Hippocampal formation (tissue), 2 donors: ENCODE data around the gene FCER1G.
"Not testable (repeated sequence)": the region's sequence is repeated elsewhere in the genome, so short reads cannot be mapped to it uniquely, and the experiment has no call there.

Experiments used
- DNase-seq, 2 donors: peaks; one replicate each; lab custom pipeline; 2025; lab: John Stamatoyannopoulos, UW

The FCER1G gene

GRCh38 chr1:161206411-161207140 lies 8.5 kb upstream of the FCER1G start:
- no peak for DNase-seq

DNA sequence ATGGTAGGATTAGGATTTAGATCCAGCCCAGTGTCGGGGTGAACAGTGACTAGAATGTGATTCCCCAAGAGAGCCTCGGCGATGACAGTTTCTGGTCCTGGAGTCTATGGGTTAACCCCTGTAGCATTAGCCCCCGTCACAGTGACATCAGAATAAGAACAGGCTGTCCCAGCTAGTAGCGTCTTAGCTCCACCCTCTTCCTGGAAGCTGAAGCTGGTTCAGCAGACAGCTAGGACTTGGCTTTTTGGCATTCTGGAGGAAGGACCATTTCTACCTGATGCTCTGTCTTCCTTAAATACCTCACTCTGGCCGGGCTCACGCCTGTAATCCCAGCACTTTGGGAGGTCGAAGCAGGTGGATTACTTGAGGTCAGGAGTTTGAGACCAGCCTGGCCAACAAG lies 7.9 kb upstream of the FCER1G start:
- no peak for DNase-seq

DNA sequence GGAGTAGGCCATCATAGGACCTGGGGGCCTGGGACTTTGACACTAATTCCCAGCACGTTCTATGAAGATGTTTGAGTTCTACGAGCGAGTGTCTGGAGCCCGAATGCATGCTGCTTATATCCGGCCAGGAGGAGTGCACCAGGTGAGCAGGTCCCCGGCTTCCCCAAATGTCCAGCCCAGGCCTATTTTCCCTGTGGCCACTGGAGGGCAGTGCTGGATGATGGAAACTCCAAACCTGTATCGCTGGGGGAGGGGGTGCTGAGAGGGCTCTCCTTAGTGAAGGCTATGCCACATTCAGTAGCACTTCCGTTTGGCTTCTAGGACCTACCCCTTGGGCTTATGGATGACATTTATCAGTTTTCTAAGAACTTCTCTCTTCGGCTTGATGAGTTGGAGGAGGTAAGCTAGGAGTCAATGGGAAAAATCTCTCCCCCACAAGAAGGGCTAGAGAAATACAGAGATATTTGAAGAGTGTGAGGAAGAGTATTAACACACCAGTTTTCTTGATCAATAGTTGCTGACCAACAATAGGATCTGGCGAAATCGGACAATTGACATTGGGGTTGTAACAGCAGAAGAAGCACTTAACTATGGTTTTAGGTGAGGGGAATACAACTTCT lies 5.2 kb upstream of the FCER1G start:
- peak; percentile 42 to 64 for DNase-seq

DNA sequence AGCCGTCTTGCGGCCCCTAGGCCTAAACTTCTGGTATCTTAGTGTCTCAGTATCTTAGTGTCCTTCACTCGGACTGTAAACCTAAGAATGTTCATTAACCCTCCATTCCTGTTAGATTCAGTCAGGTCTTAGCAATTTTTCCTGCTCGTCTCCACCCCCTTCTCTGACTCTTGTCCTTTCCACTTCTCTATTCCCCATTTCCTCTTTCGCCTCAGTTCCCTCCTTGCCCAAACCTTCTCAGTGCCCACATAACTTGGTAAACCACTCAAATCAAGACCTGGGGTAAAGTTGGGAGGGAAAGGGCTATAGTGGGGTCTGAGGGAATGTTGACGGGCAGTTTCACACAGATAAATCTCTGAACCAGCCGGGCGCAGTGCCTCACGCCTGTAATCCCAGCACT lies 726 bp upstream of the FCER1G start:
- DNase-seq: no peak

DNA sequence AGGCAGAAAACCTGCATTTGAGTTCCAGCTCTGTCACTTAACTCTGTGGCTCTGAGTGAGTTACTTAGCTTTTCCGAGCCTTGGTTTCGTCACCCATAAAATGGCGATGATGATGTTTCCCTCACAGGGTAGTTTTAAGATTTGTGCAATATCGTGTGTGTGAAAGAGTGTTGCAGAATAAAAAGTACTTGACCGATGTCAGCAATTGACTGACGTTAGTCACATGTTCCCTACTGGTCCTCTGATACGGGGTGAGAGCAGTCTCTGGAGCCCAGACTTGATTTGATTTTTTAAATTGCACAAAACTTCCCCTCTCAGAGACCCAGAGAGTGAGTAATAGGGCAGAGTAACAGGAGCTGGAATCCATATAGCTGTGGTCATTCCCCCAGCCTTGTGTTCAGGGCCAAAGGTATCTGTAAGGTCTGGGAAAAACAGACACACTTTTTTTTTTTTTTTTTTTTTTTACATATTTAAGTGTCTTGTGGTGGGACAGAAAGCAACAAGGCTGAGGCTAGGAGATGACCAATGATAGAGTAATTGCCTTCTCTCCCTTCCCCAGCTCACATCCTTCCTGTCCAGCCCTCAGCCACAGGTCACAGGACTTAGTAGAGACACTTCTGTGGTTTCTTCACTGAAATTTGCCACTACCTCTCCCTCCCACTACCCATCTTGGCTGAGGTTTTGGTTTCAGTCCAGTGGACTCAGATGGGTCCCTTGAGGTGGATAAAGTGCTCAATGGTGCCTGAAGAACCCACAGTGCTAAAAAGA lies 2.0 kb downstream of the FCER1G start:
- peak in 1 of 2 donors; percentile 6 for DNase-seq

DNA sequence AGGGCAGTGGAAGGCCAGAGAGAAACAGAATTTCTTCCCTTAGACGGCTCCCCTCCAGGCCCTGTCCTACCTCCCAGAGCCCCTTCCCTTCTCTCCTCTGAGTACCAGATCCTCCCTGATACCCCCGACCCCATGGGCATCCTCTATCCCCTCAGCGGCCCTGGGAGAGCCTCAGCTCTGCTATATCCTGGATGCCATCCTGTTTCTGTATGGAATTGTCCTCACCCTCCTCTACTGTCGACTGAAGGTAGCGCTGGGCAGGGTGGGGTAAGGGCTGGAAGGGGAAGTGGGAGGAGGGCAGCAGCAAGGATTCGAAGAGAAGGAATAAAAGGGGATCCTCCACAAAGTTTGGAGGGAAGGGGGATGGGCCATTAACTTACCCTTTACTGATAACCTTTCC lies 2.7 kb downstream of the FCER1G start:
- DNase-seq: no peak

DNA sequence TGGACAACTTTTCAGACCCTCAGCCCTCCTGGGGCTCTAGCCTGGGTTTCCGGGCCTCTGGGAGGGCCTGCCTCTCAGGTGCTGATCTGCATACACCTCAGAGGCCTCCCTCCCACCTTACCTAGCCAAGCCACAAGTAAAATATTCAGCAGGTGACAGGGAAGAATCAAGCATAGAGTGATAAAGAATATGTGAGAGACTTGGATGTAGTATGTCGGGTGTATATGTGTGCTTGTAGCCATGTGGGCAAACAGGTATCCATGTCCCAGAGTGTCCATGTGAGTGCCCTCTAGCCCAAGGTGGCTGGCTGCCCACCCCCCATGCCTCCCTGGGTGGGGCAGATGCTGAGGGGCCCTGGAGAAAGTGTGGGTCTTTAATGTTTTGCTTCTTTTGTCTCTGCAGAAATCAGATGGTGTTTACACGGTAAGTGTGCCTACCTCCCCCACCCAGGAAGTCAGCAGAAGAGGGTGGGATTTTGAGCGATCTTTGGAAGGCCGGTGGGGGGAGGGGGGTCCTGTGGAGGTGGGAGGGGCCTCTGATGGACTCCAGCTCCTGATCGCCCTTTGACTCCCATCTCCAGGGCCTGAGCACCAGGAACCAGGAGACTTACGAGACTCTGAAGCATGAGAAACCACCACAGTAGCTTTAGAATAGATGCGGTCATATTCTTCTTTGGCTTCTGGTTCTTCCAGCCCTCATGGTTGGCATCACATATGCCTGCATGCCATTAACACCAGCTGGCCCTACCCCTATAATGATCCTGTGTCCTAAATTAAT lies 3.4 kb downstream of the FCER1G start:
- no peak for DNase-seq

DNA sequence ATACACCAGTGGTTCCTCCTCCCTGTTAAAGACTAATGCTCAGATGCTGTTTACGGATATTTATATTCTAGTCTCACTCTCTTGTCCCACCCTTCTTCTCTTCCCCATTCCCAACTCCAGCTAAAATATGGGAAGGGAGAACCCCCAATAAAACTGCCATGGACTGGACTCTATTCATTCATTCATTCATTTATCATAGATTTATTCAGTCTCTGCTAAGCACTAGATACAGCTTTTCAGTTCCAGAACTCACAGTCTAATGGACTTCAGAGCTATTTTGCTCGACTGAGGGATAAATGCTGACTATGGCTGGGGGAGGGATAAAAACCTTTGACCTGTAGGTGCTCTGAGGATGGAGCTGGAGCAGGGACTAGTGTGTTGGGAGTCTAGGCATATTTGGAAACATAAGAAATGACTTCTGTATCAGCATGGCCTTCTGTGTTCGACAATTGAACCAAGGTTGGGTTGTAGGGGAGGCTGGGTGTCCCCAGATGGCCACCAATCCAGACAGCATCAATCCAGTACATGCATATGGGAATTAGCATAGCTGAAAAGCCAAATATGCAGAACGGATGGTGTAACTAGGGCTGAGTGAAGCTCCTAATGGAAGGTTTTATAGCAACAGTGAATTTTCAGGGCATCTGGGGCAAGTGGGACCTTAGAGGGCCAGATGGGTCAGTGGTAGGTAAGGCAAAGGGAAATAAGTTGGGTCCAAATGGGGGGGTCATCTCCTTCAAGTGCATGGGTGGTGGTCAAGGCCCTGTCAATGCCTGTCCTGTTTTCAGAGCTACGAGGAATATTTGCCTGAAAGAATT lies 4.2 kb downstream of the FCER1G start:
- no peak for DNase-seq

GRCh38 chr1:161220002-161220401 lies 4.9 kb downstream of the FCER1G start:
- DNase-seq: no peak

DNA sequence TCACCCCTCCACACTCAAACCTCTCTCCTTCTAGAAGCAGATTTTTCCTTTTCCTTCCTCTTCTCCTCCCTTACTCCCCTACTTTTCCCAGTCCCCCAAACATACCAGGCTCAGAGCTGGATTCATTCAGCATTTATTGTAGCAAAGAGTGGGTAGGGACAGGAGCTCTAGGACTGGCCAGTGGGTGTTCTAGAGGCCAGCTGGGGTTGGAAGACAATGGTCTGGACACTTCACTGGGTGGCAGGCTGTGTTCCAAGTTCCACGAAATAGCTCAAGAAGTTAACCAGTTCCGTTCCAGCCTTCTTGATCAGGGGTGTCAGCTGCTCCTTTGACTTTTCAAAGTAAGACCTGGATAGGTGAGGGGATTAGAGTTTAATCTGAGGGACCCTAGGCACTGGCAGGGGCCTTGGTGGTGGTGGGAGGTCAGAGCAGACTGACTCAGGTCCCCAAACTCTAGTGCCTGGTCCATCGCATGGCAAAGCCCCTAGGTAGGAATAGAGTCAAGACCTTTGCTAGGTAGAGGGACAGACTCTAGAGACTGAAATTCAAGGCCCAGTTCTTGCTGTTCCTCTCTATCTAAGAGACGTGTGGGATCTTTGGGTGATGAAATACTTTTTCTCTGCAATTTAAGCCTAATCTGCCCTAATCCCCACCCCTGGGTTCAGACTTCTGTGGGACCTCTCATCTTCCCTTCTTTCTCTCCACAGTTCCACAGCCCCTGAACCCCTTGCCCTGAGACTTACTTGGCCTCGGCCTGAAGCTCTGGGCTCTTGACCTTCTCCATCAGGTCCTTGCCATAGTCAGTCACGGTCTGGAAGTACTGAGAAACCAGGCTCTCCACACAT lies 7.3 kb downstream of the FCER1G start:
- no peak for DNase-seq

DNA sequence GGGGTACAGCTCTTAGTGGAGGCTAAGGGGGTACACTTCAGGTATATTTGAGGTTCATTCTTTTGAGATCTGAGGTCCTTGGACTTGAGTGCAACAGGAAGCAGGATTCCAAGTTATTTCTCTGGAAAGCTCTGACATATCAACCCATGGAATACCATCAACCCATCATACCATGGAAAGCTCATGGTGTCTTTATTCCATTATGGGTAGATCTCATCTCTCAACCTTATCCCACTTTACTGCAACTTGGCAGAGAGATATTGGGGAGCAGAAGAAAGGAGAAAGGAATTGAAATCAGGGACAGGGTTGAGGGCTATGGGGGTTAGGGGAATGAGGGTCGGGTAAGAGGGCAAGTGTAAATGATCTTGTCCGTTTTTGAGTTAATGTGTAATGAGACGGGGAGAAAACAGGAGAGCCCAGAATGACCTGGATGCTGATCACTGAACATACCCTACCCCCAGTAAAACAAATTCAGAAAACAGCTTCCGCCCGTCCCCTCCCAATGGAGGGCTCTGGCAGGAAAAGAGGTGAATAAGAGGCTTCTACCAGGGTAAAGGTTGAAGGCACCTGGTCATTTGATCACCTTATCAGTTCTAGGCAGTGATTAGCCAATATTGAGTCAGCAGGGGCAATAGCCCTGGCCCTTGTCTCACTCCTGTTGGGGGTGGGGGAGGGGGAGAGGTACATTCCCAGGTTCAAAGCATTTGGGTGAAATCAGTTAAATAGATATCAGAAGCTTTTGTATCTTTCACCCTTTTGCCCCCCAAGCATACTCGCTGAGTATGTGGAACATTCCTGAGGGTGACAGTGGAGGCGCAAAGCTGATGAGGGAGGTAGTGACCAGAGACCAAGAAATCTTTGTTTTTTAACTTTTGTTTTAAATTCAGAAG lies 9.0 kb downstream of the FCER1G start:
- no peak for DNase-seq

DNA sequence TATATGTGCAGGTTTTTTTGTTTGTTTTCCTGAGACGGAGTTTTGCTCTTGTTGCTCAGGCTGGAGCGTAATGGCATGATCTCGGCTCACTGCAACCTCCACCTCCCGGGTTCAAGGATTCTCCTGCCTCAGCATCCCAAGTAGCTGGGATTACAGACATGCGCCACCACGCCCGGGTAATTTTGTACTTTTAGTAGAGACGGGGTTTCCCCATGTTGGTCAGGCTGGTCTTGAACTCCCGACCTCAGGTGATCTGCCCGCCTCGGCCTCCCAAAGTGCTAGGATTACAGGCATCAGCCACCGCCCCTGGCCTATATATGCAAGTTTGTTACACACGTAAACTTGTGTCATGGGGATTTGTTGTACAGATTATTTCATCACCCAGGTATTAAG lies 9.6 kb downstream of the FCER1G start:
- not testable (repeated sequence) for DNase-seq

GRCh38 chr1:161225178-161225533 lies 10.1 kb downstream of the FCER1G start:
- DNase-seq: no peak

- DNase-seq: peak; percentile 88 to 98
Observed at GRCh38 chr1:161225534-161226319, 10.6 kb downstream of the FCER1G start, which contains the start of gene TOMM40L. TOMM40L (plus strand) TSS chr1:161226060; CDS start chr1:161226490, 430 bp downstream.

DNA sequence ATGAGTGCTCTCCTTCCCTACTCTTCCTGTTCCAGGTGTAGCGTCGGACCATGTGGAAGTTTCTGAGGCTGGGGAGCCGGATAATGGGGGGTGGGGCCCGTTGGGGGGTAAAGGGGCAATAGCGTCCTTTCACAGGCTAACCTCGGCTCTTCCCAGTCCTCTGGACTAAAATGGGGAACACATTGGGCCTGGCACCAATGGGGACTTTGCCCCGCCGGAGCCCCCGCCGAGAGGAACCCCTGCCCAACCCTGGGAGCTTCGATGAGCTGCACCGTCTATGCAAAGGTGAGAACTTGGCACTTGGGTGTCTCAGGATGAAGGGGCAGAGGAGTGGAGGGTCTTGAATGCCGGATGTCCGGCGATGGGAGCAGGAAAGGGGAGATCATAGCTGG lies 11.2 kb downstream of the FCER1G start:
- no peak for DNase-seq

GRCh38 chr1:161226759-161227158 lies 11.7 kb downstream of the FCER1G start:
- no peak for DNase-seq

DNA sequence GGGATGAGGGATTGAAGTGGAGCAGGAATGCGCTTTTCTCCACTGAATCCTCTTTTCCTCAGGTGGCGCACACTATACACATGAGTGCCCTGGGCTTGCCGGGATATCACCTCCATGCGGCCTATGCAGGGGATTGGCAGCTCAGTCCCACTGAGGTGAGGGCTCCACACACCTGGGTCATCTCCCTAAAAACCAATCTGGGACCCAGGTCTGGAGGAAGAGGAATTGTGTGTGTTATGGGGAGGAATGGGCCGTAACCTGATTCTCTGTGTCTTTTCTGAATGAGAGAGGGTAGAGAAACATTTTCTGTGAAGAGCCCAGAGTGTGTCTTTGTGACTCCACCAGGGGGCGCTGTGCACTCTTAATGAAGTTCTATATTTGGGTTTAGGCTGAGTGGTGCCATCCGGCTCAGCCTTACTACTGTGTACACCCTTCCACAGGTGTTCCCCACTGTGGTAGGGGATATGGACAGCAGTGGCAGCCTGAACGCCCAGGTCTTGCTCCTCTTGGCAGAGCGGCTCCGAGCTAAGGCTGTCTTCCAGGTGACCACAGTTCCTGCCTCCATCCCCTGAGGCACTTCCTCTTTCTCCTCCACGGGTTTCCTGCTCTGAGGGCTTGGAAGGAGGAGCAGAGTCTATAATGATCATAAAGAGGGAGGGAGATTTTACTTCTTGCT lies 12.2 kb downstream of the FCER1G start:
- peak; percentile 76 to 80 for DNase-seq

DNA sequence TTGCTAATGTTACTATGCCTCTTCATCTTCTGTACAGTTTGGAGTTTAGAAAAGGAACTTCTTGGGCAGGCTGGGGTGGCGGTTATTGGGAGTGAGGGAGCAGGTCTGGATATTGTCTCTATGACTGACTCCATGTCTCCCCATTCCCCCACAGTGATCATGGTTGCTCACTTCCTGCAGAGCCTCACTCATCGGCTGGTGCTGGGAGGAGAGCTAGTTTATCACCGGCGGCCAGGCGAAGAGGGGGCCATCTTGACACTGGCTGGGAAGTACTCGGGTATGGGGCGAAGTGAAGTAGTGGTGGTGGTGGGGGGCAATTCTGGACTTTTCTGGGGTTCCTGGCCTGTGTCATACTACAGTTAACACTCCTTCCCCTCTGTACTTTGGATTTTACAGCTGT lies 12.9 kb downstream of the FCER1G start:
- DNase-seq: no peak
